Stimulated activated CD4-positive, alpha-beta T cell treated with anti-CD3 and anti-CD28 coated beads, TNF-alpha, amount 100 ng/mL, for 24 hours (primary cell): ENCODE data around the gene SLC25A36.
"Not testable (repeated sequence)": the region's sequence is repeated elsewhere in the genome, so short reads cannot be mapped to it uniquely, and the experiment has no call there.

Experiments used
- DNase-seq, 3 experiments: peaks; one replicate each; pipeline ENCODE4 v3.0.0-alpha.2; 2020; ENCODE audit warnings: low read depth in 3 of 3

The SLC25A36 gene

DNA sequence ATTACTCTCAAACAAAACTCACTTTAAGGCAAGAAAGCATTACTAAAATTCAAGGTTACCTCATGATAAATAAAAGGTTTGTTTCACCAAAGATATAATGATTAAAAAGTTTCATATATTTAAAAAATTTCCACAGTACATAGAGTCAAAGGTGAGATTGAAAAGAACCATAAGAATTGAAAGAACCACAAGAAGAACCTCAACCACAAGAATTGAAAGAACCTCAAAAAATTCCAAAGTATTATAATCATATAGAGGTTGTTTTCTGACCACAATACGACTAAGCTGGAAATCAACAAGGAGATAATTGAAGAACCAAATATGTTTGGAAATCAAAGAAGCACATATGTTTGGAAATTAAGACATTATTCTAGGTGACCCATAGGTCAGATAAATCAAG lies 52.7 kb downstream of the SLC25A36 start:
- no peak for DNase-seq

DNA sequence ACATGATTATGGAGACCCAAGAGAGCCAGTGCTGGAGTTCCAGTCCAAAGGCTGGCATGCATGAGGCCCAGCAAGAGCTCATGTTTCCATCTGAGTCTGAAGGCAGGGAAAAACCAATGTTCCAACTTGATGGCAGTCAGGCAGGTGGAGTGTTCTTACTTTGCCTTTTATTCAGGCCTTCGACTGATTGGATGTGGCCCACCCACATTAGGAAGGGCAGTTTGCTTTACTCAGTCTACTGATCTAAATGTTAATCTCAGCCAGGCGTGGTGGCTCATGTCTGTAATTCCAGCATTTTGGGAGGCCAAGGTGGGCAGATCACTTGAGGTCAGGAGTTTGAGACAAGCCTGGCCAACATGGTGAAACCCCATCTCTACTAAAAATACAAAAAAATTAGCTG lies 53.2 kb downstream of the SLC25A36 start:
- DNase-seq, result not testable (repeated sequence)

DNA sequence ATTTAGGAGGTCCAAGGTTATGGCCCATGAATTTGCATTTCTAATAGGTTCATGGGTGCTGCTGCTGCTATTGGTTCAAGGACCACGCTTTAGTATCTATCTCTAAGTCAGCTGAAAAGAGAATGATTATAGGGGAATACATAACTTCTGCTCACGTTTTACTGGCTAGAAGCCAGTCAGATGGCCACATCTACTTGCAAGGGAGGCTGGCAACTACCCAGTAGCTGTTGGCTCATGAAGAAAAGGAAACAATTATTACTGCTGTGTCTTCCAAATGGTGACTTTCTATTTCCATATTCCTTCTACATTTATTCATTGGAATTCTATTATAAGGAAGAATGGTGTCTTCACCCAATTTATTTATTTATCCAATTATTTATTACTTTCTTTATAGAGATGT lies 54.2 kb downstream of the SLC25A36 start:
- no peak for DNase-seq

DNA sequence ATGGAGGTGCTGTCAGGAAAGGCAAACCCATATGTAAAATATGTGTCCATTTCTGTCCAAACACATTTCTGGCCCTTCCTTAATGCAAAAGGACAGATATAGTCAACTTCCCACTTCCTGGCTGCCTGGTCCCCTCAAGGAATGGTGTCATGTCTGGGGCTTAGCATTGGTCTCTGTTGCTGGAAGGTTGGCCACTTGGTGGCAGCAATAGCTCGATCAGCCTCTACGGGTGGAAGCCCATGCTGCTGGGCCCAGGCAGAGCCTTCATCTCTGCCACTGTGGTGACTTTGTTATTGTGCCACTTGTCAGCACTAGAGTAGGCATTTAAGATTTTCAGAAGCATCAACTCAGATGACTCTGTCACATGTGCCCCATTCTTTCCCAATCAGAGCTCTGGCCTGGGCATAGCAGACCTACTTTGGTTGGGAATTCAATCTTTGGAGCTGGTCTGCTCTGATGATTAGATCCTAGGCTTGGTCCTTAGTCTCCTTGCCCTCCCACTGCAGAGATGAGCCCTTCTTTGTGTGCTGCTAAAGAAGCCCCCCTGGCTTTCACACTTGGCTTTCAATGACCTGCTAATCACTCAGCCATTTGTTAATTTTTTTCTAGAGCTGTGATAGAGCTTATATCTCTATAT lies 58.5 kb downstream of the SLC25A36 start:
- DNase-seq, result peak in 1 of 3 experiments; percentile 34

DNA sequence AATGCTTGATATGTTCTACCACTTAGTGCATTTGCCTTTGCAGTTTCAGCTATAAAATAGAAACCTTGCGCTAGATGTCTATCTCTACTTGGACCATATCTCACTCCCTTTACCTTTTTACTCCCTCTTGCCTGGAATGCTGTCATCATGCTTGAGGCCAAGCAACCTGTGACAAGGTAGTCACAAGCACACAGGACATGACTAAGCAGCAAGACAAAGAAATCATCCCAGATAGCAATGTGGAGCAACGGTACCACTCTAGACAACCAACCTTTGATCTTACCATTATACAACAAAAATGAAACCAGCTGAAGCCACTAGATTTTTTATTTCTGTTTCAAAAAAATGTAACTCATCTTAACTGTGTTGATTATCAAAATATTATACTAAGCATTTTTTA lies 59.0 kb downstream of the SLC25A36 start:
- DNase-seq, result no peak

DNA sequence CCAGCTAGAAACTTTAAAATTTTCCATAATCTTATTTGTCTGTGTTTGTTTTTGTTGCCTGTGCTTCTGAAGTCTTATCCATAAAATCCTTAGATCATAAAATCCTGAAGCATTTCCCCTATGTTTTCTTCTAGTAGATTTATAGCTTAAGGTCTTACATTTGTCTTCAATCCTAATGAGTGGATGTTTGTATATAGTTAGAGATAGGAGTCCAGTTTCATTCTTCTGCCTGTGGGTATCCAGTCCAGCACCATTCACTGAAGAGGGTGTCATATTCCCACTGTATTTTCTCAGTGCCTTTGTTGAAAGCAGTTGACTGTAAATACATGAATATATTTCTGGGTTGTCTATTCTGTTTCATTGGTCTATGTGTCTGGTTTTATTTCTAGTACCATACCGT lies 64.7 kb downstream of the SLC25A36 start:
- DNase-seq, result no peak

GRCh38 chr3:141009496-141009895 lies 67.9 kb downstream of the SLC25A36 start:
- DNase-seq, result no peak

DNA sequence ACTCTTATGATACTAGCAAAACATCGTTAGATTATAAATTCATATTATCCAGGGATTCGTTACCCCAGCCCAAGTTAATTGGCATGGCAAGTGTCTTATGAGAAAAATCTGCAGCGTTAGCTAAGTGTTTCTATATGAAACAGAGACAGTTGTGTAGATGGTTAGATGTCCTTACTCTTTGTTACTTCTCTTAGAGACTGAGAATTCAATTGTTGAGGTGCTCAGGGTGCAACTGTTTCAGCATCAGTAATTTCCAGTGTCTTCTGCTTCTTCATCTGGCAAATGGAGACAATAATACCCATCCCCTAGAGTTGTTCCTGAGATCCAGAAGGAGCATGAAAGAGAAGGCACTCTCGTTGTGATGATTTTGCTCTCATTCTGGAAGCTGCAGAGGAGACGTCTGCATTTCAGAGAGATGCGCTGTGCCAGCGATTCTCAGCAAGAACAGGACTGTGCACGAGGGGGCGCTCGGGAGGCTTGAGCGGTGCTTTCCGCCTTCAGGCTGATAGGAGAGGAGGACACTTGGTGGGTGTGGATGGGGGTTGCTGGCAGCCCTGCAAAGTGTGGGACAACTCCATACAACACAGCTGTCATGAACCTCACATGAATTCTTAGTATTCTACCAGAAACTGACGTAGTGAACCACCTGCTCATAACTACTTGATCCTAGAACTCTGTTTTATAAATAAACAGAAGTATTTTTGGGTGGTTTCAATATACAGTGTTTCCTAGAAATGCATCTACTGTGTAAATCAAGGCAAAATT lies 69.8 kb downstream of the SLC25A36 start:
- peak; percentile 24 to 76 (median 54) for DNase-seq

DNA sequence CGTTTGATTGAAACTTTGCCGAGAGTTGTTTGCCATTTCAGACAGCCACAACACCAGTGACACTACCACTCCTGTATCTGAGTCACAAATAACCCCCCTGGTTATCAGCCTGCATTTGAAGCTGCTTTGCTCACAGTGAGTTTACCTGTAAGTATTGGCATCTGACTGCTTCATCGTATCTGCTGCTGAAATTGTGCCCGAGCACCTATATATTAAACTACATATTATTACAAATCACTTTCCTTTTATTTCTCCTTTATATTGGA lies 70.3 kb downstream of the SLC25A36 start:
- DNase-seq, result no peak

GRCh38 chr3:141012571-141012970 lies 70.9 kb downstream of the SLC25A36 start:
- DNase-seq, result no peak

GRCh38 chr3:141015481-141015880 lies 73.8 kb downstream of the SLC25A36 start:
- DNase-seq, result no peak

DNA sequence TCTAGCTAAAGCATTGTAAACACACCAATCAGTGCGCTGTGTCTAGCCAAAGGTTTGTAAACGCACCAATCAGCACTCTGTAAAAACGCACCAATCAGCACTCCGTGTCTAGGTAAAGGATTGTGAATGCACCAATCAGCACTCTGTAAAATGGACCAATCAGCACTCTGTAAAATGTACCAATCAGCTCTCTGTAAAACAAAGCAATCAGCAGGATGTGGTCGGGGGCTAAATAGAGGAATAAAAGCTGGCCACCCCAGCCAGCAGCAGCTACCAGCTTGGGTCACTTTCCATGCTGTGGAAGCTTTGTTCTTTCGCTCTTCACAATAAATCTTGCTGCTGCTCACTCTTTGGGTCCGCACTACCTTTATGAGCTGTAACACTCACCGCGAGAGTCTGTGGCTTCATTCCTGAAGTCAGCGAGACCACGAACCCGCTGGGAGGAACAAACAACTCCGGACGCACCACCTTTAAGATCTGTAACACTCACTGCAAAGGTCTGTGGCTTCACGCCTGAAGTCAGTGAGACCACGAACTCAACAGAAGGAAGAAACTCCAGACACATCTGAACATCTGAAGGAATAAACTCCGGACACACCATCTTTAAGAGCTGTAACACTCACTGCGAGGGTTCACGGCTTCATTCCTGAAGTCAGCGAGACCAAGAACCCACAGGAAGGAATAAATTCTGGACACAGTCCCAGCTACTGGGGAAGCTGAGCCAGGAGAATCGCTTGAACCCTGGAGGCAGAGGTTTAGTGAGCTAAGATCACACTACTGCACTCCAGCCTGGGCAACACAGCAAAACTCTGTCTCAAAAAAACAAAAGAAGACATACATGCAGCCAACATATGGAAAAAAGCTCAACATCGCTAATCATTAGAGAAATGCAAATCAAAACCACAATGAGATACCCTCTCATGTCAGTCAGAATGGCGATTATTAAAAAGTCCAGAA lies 76.0 kb downstream of the SLC25A36 start:
- DNase-seq, result not testable (repeated sequence)

- DNase-seq, result no peak
These were observed 77.6 kb downstream of the SLC25A36 start for GRCh38 chr3:141019244-141019643.

DNA sequence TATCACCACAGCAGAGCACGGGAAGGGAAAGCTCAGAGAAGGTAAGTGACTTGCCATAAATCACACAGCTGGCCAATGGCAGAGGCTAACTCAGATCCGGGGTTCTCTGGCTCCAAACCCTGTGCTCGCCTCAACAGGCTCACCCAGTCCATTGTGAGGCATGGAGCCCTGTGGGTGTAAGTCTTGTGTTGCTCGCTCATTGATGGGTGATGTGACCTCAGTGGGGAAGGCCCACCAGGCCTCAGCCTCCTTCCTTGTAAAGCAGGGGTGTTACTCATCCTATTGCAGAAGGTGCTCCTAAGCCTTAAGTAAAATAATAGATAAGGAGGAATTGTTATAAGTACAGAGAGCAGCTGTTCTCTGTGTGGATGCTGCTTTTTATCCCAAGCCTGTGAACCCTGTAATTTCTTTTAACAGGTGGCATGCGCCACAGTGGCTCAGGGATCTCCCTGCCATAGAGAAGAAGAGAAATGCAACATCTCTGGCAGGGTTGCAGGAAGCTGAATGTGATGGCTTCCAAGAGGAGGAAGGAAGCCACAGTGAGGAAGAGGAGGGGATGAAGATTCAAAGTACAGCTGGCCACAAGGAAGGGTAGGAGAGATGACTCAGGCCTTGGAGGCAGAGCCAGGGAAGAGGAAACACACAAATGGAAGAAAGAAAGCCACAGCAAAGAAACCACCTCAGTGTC lies 78.7 kb downstream of the SLC25A36 start:
- DNase-seq, result no peak

DNA sequence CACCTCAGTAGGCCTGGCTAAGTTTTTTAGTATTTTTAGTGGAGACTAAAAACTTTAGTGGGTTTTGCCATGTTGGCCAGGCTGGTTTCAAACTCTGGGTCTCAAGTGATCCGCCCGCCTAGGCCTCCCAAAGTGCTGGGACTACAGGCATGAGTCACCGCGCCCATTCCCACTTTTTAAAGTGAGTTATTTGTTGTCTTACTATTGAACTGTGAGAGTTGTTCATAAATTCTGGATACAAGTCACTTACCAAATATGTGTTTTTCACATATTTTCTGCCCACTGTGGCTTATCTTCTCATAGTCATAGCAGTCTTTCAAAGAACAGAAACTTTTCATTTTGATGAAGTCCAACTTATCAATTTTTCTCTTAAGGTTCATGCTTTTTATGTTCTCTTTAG lies 79.6 kb downstream of the SLC25A36 start:
- DNase-seq, result no peak
